Gastroesophageal sphincter (tissue), 3 donors: Measurements from ENCODE around the gene KCNH8.

Experiments used
- EP300 ChIP-seq: sonication (generic); formaldehyde crosslinking; IDR thresholded peaks from one replicate; pipeline ENCODE4 v1.6.1; 2017; ENCODE audit warnings: antibody characterized with exemption, mild to moderate bottlenecking
- TF ChIP-seq, protein P1 (sequence below), 4 experiments: fragments of 200-600 bp in 2 of 4; fragments of 450-650 bp in 2 of 4; sonication (generic) in 1 of 4; IDR thresholded peaks; one replicate each; pipeline ENCODE4 v1.5.1; 2017 to 2019; ENCODE audit warnings: antibody characterized with exemption in 4 of 4, mild to moderate bottlenecking in 2 of 4, moderate library complexity in 2 of 4

- TF ChIP-seq, protein P1, sequence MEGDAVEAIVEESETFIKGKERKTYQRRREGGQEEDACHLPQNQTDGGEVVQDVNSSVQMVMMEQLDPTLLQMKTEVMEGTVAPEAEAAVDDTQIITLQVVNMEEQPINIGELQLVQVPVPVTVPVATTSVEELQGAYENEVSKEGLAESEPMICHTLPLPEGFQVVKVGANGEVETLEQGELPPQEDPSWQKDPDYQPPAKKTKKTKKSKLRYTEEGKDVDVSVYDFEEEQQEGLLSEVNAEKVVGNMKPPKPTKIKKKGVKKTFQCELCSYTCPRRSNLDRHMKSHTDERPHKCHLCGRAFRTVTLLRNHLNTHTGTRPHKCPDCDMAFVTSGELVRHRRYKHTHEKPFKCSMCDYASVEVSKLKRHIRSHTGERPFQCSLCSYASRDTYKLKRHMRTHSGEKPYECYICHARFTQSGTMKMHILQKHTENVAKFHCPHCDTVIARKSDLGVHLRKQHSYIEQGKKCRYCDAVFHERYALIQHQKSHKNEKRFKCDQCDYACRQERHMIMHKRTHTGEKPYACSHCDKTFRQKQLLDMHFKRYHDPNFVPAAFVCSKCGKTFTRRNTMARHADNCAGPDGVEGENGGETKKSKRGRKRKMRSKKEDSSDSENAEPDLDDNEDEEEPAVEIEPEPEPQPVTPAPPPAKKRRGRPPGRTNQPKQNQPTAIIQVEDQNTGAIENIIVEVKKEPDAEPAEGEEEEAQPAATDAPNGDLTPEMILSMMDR (IDR thresholded peaks at IDR 0.05), result no peak
- no peak for TF ChIP-seq EP300
These were observed 340.6 kb downstream of the KCNH8 start for GRCh38 chr3:19488939-19489338.
